ENCODE results near the gene OSBP2.

GRCh38 chr22:30890686-30891442, 196.2 kb downstream of the OSBP2 start:
- TF ChIP-seq, protein P1, sequence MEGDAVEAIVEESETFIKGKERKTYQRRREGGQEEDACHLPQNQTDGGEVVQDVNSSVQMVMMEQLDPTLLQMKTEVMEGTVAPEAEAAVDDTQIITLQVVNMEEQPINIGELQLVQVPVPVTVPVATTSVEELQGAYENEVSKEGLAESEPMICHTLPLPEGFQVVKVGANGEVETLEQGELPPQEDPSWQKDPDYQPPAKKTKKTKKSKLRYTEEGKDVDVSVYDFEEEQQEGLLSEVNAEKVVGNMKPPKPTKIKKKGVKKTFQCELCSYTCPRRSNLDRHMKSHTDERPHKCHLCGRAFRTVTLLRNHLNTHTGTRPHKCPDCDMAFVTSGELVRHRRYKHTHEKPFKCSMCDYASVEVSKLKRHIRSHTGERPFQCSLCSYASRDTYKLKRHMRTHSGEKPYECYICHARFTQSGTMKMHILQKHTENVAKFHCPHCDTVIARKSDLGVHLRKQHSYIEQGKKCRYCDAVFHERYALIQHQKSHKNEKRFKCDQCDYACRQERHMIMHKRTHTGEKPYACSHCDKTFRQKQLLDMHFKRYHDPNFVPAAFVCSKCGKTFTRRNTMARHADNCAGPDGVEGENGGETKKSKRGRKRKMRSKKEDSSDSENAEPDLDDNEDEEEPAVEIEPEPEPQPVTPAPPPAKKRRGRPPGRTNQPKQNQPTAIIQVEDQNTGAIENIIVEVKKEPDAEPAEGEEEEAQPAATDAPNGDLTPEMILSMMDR (IDR thresholded peaks at IDR 0.05): peak; percentile 89
- no peak for TF ChIP-seq ZFX (IDR thresholded peaks at IDR 0.05; ENCODE audit: borderline replicate concordance)

Data from 22Rv1 (cell line).